Measurements from ENCODE around the gene CD207.
A peak's percentile ranks its signal among the peaks of the same experiment; 100 is the strongest.
"Not testable (repeated sequence)": the region's sequence is repeated elsewhere in the genome, so short reads cannot be mapped to it uniquely, and the experiment has no call there.

The CD207 gene

GRCh38 chr2:70835643-70836042 is at the start of gene CD207:
TSS of gene CD207 (minus strand) at chr2:70835816. CDS start at chr2:70835776, 40 bp downstream.
- no peak for DNase-seq

- not testable (repeated sequence) for DNase-seq
These were observed 42.9 kb upstream of the CD207 start for GRCh38 chr2:70878543-70878942.

DNA sequence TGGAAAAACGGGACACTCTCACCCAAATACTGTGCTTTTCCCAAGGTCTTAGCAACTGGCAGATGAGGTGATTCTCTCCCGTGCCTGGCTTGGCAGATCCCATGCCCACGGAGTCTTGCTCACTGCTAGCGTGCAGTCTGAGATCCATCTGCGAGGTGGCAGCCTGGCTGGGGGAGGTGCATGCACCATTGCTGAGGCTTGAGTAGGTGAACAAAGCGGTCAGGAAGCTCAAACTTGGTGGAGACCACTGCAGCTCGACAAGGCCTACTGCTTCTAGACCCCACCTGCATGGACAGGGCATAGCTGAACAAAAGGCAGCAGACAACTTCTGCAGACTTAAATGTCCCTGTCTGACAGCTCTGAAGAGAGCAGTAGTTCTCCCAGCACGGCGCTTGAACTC is 40.5 kb upstream of the CD207 start:
- DNase-seq, result not testable (repeated sequence)

- DNase-seq, result no peak
These were observed 37.9 kb upstream of the CD207 start for GRCh38 chr2:70873541-70873940.

DNA sequence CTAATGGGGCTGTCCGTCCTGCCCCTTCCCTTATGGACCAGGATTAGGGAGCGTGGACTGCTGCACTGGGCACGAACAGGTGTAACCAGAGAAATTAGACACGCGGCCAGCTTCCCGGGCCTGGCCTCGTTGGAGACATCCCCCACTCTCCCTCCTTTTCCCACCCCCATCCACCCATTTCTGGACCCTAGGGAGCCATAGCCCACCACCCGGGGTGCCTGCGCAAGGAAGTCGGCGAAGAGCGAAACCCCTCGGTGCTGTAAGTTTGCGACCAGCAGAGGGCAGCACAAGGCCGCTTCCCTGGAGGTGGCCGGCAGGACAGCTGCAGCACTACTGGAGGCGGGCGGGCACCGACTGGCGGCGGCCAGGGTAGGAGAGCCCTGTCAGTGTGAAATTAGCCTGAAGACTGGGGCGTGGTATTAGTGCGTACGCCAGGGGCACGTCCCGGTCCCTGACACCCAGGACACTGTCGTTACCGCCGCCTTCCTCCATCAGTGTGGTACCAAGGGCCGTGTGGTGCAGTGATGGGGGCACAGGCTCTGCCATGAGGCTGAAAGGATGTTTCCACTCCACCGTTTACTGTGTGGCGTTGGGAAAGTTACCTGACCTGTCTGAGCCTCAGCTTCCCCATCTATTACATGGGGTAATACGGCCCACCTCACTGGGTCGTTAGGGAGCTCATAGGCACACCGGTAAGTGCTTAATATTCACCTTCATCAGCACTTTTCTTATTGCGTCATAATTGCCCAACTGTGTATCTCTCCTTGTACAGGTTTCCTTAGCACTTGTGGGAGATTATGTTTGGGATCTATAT is 36.0 kb upstream of the CD207 start:
- DNase-seq, result peak; percentile 74

GRCh38 chr2:70870790-70871189 is 35.2 kb upstream of the CD207 start:
- no peak for DNase-seq

- no peak for DNase-seq
These were observed 33.4 kb upstream of the CD207 start for GRCh38 chr2:70868970-70869369.

DNA sequence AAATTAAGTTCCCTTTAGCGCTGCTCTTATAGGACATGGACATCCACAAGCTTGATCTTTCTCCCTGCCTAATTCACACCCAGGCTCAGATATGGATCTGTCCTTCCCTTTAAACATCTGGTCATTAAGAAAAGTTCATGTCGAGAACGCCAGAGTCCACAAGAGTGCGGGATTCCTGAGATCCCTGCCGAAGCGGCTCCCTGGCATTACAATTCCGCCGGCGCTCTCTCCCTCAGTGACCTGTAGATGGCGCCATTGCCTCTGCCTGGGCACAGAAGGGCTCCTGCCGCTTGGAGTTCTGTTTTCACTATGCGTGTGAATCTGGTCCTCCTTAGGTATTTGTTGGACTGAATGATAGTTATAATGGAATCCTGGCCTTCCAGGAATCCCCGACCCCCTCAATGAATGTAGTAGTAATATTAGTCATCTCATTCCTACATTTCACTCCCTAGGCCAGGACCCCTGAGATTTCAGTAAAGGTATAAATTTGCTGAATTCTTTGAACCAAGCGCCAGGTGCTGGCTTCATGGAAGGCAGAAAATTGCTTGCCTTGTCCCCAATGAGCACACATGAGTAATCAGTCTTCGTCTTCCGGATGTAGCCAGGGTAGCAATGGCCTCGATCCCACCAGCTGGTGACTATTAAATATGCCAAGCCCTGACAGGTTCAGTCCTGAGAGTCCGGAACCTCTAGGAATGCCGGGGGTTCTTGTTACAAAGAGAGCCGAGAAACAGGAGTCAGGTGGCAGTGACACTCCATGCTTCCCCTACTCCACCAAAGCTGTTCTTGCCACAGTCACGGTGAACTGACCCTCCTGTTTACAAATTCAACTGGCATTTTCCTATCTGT is 26.4 kb upstream of the CD207 start:
- DNase-seq, result peak; percentile 73

GRCh38 chr2:70855667-70856066 is 20.1 kb upstream of the CD207 start:
- no peak for DNase-seq

DNA sequence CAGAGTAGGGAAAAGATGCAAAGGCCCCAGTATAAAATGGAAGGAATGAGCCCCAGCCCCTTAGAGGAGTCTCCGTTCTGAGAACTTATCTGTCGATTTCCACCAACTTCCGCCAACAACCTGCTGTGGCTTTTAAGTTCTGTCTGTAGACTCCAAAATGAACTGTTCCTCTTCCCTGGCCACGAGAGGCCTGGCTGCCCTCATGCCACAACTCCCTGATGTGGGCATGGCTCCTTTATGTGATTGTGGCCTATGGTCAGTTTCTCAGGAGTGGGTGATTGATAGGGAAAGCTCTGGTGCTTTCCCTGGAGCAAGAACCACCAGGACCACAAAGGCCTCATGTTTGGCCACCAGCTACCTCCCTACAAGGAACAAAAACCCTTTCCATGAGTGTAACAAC is 18.8 kb upstream of the CD207 start:
- no peak for DNase-seq

DNA sequence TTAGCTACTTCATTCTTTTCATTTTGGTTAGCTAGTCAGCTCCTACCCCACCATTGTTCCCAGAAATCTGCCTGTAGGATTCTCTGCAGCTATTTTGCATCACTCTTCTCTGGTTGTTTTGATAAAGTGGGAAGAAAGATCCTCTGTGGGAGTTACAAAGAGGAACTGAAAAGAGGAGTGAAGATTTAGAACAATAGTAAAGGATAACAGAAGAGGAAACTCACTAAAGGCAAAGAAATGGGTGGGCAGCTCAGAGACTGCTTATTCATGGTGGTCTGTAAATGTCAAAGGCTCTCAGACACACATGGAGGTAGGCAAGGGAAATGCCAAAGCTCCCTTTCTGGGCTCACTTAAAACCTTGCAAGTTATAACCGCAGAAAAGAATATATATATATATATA is 17.2 kb upstream of the CD207 start:
- DNase-seq, result no peak

DNA sequence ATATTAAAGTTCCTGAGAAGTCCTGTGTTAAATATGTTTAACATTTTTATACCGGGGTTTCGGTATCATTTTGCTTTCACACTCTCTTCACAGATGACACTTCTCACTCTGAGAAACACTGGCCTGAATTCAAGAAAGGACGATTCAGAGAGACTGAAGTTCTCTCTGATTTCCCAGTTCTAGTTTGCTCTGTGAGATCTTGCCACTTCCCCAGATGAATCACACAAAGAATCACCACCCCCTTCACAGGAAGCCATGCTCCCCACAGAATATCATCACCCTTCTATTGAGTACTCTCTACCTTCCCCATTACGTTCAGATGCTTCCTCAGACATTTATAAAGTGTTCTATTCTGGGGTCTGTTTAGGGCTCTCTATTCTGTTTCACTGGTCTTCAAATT is 16.1 kb upstream of the CD207 start:
- DNase-seq, result no peak

DNA sequence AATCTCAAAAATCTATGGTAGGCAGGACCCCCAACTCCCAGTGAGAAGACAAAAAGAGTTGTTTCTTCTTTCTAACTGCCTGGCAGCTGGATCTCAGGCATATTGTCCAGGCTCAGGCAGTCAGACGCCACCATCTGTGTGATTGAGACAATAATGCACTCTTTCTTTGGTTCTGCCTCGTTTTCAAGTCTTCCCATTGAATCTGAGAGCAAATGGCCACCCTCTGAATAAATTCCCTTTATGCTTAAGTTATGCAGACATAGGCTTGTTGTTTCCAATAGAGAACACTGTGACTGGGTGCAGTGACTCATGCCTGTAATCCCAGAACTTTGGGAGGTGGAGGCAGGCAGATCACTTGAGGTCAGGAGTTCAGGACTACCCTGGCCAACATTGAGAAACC is 15.3 kb upstream of the CD207 start:
- DNase-seq, result no peak

GRCh38 chr2:70842401-70842800 is 6.8 kb upstream of the CD207 start:
- DNase-seq, result no peak

DNA sequence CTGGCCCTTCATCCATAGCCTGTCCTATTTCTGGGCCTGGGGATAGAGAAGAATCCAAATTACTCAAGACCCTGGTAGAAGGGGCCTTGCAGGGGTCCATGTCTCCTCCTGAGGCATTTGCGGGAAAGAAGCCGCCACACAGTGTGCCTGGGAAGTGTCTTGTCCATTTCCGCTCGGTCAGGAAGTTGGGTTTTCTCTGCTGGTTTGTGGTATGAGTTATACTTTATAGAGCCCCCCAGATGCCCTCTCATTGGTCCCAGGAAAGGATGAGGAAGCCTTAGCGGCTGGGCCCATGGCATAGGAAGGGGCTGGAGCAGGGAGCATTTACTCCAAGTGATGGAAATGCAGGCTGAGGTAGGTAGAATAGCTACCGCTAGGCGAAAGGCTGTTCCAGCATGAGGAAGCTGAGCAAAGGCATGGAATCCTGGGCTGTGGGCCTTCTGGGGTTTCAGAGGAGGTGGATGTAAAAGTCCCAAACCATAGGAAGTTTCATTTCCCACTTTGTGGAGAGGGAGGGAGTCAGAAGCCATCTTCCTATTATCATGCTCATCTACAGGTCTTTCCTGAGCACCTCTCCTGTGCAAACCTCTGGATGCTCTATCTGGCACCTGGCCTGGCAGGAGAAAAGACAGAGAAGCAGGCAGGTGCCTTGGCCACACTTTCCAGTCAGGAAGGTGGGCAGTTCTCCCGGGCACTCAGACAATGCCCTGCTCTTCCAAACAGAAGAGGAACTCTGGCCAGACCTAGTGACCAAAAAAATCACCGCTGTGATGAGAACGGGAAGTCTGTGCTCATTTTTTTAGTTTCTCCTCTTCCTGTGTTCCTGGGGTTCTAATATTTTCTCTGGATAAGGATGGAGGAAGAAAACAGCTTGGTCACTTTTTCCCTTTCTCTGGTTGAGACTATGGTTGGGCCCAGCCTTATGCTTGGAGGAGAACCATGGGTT is 2.6 kb upstream of the CD207 start:
- no peak for DNase-seq

DNA sequence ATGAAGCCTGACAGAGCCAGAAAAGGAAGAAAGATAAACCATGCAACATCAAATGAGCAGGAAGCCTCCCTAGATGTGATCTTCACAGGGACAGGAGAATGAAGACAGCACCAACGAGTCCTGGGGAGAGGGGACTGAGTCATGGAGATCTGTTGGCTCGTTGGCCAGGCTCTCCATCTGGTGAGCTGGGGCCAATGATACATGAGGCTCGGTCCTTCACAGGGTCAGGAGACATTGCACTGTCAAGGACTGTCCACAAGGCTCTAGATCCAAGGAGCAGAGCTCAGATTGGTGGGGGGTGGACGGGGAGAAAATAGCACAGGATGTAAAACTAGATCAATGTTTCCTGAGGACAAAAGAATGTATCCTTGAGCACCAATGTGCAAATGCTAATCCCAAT is 735 bp downstream of the CD207 start:
- no peak for DNase-seq

- no peak for DNase-seq
These were observed 1.5 kb downstream of the CD207 start for GRCh38 chr2:70834106-70834505.

- DNase-seq, result no peak
These were observed 2.4 kb downstream of the CD207 start for GRCh38 chr2:70833246-70833645.

DNA sequence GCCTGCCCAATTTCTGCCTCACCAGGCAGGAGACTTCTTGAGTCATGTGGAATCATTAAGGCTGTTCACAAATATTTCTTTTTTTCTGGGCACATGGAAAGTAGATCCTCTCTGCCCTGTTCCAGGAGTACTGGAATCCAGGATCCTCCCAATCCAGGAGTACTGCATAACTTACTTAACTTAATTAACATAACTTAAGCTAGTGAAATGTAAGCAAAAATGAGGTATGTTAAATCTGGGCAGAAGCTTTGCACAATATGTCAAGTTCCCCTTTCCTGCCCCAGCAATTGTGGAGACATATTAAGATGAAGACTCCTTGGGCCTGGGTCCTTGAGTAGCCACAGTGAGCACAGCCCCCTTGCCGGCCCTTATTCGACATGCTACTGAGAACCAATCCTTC is 3.2 kb downstream of the CD207 start:
- no peak for DNase-seq

DNA sequence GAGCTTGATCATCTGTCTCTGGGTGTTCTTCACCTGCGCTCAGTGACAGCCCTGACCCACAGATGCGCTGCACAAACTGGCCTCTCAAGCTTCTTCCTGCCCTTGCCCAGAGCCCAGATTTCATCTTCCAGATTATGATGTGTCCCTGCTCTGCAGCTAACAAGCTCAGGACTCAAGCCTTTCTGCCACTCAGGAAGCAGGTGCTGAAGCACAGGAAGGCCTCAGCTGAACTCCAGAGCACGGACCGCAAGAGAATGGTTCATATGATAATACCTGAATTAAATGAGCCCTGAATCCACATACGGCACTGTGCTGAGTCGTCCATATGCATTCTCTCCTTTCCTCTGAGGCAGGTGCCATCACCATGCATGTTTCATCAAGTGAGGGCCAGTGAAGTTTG is 3.8 kb downstream of the CD207 start:
- DNase-seq, result no peak

- DNase-seq, result no peak
These were observed 5.2 kb downstream of the CD207 start for GRCh38 chr2:70830366-70830765.

DNA sequence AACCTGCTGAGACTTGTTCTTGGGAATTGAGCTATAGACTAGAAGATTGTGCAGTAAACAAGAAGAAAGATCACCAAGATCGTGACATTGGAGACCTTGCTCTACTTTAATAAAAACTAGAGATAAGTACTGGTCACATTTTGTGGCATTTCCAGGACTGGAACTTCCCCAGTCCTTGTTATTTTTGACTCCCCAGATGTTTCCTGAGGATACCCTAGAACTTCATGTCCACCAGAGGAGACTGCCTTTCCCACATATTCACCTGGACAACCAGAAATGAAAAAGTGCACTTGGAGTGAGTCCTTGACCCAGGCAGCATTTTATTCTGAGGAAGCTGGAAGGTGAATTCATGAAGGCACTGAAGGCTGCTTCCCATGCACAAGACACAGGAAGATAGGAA is 5.7 kb downstream of the CD207 start:
- DNase-seq, result no peak

All from DMS79 treated with DMSO at 0.1 percent for 48 hours (cell line).